Neural cell (in vitro differentiated cells): ENCODE measurements around the gene TRIM24.

Source experiments
- EZH2 ChIP-seq: fragments of 200-600, 300-800 bp; shearing (Covaris generic), sonication (generic); IDR thresholded peaks from 2 replicates; pipeline ENCODE4 v1.6.1; 2014; ENCODE audit warnings: antibody characterized with exemption, low read length, borderline replicate concordance, mild to moderate bottlenecking; ENCODE audit not compliant: insufficient read depth, poor library complexity, severe bottlenecking
- MXI1 ChIP-seq: fragments of 450-650 bp; conservative IDR thresholded peaks from 2 replicates; pipeline ENCODE4 v1.6.1; 2014; ENCODE audit warnings: antibody characterized with exemption, mild to moderate bottlenecking; ENCODE audit not compliant: poor library complexity, severe bottlenecking
- POLR2AphosphoS5 ChIP-seq: IDR thresholded peaks from 2 replicates; pipeline ENCODE4 v1.6.1; 2012
- RAD21 ChIP-seq: fragments of 450-650 bp; conservative IDR thresholded peaks from 2 replicates; pipeline ENCODE4 v1.6.1; 2014; ENCODE audit warnings: antibody characterized with exemption, mild to moderate bottlenecking, moderate library complexity
- SMC3 ChIP-seq: fragments of 450-650 bp; conservative IDR thresholded peaks from 2 replicates; pipeline ENCODE4 v1.6.1; 2014; ENCODE audit warnings: antibody characterized with exemption, mild to moderate bottlenecking, moderate library complexity; ENCODE audit not compliant: poor library complexity
- TAF1 ChIP-seq: IDR thresholded peaks from 2 replicates; pipeline ENCODE4 v1.6.1; 2012; ENCODE audit warnings: low read depth
- TF ChIP-seq, protein P1 (sequence below): fragments of 450-650 bp; IDR thresholded peaks from 2 replicates; pipeline ENCODE4 v1.5.1; 2014; ENCODE audit warnings: antibody characterized with exemption, mild to moderate bottlenecking, moderate library complexity; ENCODE audit not compliant: poor library complexity, severe bottlenecking

DNA sequence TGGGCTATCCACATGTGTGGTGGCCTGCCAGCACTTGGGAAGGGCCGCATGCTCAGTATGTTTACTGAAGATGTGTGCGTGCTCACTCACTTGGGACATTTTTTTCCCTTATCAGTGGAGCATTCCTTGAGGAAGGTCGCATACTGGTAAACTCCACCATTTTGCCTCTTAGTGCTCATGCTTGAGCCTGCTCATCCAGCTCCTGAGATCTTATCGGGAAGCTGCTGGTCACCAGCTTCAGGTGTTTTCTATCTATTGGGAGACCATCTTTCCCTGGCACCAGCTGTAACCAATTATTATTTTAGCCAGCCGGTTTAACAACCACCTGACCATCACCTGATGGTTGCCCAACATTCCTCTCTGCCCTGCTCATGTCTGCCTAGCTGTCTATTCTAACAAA is 35.0 kb upstream of the TRIM24 start:
- no peak for TF ChIP-seq POLR2AphosphoS5
- TF ChIP-seq TAF1, result no peak
- TF ChIP-seq MXI1, result no peak
- TF ChIP-seq, protein P1, sequence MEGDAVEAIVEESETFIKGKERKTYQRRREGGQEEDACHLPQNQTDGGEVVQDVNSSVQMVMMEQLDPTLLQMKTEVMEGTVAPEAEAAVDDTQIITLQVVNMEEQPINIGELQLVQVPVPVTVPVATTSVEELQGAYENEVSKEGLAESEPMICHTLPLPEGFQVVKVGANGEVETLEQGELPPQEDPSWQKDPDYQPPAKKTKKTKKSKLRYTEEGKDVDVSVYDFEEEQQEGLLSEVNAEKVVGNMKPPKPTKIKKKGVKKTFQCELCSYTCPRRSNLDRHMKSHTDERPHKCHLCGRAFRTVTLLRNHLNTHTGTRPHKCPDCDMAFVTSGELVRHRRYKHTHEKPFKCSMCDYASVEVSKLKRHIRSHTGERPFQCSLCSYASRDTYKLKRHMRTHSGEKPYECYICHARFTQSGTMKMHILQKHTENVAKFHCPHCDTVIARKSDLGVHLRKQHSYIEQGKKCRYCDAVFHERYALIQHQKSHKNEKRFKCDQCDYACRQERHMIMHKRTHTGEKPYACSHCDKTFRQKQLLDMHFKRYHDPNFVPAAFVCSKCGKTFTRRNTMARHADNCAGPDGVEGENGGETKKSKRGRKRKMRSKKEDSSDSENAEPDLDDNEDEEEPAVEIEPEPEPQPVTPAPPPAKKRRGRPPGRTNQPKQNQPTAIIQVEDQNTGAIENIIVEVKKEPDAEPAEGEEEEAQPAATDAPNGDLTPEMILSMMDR, result no peak
- no peak for TF ChIP-seq EZH2
- TF ChIP-seq RAD21, result no peak
- TF ChIP-seq SMC3, result no peak
